Vagina (tissue), 2 donors: ENCODE results near the gene KCTD7.
"Not testable (repeated sequence)": the region's sequence is repeated elsewhere in the genome, so short reads cannot be mapped to it uniquely, and the experiment has no call there.

Experiments
- CTCF ChIP-seq, 3 experiments: fragments of 450-650 bp in 2 of 3; fragments of 200-600 bp in 1 of 3; sonication (generic) in 1 of 3; IDR thresholded peaks; one replicate each; pipeline ENCODE4 v1.5.1; 2017 to 2019; ENCODE audit warnings: antibody characterized with exemption in 3 of 3, mild to moderate bottlenecking in 2 of 3, moderate library complexity in 2 of 3
- POLR2A ChIP-seq, 2 donors: fragments of 450-650 bp; IDR thresholded peaks; one replicate each; pipeline ENCODE4 v1.6.1; 2017; ENCODE audit warnings: antibody characterized with exemption in 2 of 2, mild to moderate bottlenecking in 2 of 2, moderate library complexity in 2 of 2
- POLR2AphosphoS5 ChIP-seq, 2 donors: sonication (generic); formaldehyde crosslinking; IDR thresholded peaks; one replicate each; pipeline ENCODE4 v1.9.0; 2017; ENCODE audit warnings: antibody characterized with exemption in 2 of 2, mild to moderate bottlenecking in 2 of 2, low read depth in 1 of 2; ENCODE audit not compliant: insufficient read depth in 1 of 2

DNA sequence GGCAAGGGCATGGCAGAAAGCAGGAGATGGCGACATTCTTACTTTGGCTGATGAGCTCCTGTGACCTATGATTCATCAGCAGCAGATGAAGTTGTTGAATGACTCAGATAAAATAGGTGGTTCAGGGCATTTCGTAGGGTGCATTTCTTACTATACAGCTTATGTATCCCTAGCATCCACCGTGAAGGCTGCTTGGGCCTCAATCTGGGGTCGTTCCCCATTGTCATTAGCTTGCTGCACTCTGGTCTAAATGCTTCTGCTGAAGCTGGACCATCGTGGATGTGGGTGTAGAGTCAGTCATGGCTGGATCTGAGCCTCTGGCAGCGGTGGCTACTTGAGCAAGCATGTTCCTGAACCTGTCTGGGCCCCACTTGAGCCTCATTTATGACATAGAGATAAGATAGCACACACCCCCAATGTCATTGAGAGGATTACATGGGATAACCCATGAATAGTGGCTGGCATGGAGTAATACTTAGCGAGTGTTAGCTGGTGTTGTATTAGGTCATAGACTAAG is 44.5 kb downstream of the KCTD7 start:
- TF ChIP-seq CTCF (IDR thresholded peaks at IDR 0.05); POLR2AphosphoS5 (IDR thresholded peaks at IDR 0.05; ENCODE audit: insufficient read depth in 1 of 2, low read depth in 1 of 2); POLR2A (IDR thresholded peaks at IDR 0.05): not testable (repeated sequence)
